Epithelial cell of esophagus (primary cell): ENCODE data around the gene ZSWIM8.

ENCODE experiments used
- DNase-seq: peaks from one replicate; pipeline ENCODE4 v3.0.0; 2010; ENCODE audit warnings: low read depth
- H3K4me3 ChIP-seq: 2 replicates; pipeline ENCODE4 v1.5.1; 2011; ENCODE audit warnings: mild to moderate bottlenecking, low read length, control low read depth
- TF ChIP-seq, protein P1 (sequence below): IDR thresholded peaks from 2 replicates; pipeline ENCODE4 v1.5.1; 2011; ENCODE audit warnings: low read depth, mild to moderate bottlenecking, low read length, control low read depth, inconsistent platforms; ENCODE audit not compliant: insufficient read depth; ENCODE audit errors: missing control alignments

ZSWIM8 gene

DNA sequence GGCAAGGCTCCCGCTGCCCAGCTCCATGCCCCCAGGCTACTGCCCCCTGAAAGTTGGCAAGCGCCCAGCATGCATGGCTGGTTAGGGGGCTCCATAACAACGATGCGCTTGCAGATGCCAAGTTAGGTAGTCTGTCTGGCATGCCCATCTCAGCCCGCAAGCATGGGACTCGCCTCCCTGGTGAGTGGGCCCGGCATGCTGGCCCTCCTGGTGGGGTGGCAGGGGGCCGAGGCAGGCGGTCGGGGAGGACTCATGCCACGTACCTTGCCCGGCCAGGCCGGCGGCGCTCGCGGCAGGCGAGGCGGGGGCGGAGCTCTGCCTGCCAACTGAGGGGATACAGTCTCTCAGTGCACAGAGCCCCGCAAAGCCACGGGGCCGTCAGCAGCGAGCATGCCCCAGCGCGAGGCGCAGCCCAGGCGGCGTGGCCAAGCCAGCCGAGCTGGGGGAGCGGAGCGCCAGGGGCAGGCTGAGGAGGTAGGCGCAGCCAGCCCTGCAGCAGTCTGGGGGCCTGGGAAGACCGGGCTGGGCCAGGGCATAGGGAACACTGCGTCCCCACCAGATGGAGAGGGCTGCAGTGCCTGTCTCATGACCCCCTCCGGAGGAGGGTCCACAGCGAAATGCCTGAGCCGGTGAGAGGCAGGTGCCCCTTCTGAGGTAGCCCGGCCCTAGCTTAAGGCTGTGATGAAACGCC, 54.0 kb downstream of the ZSWIM8 start:
- TF ChIP-seq, protein P1, sequence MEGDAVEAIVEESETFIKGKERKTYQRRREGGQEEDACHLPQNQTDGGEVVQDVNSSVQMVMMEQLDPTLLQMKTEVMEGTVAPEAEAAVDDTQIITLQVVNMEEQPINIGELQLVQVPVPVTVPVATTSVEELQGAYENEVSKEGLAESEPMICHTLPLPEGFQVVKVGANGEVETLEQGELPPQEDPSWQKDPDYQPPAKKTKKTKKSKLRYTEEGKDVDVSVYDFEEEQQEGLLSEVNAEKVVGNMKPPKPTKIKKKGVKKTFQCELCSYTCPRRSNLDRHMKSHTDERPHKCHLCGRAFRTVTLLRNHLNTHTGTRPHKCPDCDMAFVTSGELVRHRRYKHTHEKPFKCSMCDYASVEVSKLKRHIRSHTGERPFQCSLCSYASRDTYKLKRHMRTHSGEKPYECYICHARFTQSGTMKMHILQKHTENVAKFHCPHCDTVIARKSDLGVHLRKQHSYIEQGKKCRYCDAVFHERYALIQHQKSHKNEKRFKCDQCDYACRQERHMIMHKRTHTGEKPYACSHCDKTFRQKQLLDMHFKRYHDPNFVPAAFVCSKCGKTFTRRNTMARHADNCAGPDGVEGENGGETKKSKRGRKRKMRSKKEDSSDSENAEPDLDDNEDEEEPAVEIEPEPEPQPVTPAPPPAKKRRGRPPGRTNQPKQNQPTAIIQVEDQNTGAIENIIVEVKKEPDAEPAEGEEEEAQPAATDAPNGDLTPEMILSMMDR, result no peak
- no peak overlapping the region for H3K4me3 ChIP-seq
- no peak for DNase-seq

- no peak for DNase-seq
- TF ChIP-seq, protein P1, result no peak
- no peak overlapping the region for H3K4me3 ChIP-seq
These were observed 54.6 kb downstream of the ZSWIM8 start for GRCh38 chr10:73840056-73840402.

GRCh38 chr10:73840403-73841060, 55.1 kb downstream of the ZSWIM8 start:
- TF ChIP-seq, protein P1, result no peak
- no peak overlapping the region for H3K4me3 ChIP-seq
- no peak for DNase-seq

DNA sequence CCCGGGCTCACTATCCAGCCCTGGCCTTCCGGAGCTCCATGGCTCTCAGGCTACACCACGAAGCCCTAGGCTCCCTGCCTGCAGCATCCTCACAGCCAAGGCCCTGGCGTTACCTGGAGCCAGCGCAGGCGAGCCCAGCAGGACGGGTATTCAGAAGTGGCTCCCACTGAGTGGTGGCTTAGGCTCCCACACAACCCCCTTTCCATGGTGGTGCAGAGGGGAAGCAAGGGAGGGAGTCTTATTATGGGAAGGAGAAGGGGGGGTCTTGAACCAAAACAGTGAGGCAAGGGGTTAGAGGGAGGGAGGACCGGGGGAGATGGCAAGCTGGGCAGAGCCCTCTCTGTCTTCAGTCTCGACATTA, 55.6 kb downstream of the ZSWIM8 start:
- no peak for DNase-seq
- H3K4me3 ChIP-seq, result no peak overlapping the region
- TF ChIP-seq, protein P1, result no peak

DNA sequence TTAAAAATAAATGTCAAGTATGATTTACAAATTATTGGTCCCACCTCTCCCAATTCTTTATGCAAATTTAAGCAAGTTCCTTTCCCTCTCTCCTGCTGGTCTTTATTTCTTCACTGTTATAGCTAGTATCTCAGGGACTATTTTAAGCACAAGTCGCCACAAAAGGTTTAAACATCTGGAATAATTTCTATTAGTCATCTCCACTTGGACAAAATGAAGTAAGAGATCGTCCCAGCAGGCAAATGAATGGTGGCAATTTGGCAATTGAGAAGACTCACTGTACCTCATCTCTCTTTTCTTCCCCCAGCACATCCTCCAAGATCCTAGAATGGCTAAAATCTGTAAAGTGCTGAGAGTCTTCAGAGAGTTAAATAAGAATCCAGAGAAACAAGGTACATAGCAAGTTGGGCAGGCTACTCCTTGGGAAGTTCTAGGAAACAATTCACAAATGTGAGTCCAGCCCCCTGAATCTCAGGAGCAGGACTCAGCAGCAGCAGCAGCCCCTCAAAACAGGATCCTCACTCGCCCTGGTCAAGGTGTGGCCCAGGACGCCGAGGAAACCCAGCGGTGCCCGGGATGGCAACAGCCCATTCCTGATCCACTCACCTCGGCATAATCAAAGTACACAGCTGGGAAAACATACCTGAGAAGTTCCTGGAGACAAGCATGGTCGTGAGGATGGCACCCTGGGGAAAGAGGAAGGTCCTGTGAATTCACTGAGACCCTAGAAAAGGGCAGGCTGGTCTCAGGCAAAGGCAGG, 56.3 kb downstream of the ZSWIM8 start:
- no peak for DNase-seq
- H3K4me3 ChIP-seq, result no peak overlapping the region
- TF ChIP-seq, protein P1, result no peak

DNA sequence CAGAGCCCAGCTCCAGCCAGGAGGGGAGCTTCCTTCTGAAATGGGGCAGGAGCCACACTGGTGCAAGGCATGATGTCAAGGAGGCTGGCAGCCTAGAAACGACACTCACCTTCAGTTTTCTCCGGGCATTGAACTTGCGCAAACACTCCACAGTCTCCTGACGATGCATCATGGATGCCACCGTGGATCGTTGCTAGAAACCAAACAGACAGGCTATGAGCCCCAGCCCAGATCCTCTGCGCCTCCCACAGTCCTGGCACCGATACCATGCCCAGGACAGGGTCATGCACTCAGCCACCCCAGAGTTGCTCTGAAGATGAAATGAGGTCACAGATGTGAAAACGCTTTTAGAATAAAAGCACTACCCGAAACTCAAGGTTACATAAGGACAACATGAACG, 56.9 kb downstream of the ZSWIM8 start:
- TF ChIP-seq, protein P1, result no peak
- DNase-seq, result no peak
- H3K4me3 ChIP-seq, result no peak overlapping the region
